G401 (cell line): ENCODE data around the gene ZNF710. TPM values are rescaled to one million over a fixed set of nuclear protein-coding genes. Genes with fewer than 3 reads are reported as not detected.

Experiments used
- DNase-seq: peaks from one replicate; pipeline ENCODE4 v3.0.0-alpha.2; 2015; ENCODE audit warnings: low spot score
- in situ Hi-C: cut with HindIII; loops from 2 replicates; pipeline ENCODE4 v1.10.0; 2016; ENCODE audit warnings: low sequenced_read_pairs, mixed read lengths
- total RNA-seq: library from RNA; depleted of rRNA; stranded (reverse); fragments of >200 nt; shearing (Covaris generic); gene quantifications from 2 replicates; pipeline ENCODE4 v1.2.3, GENCODE V29; 2014

ZNF710 gene
- total RNA-seq, 1 experiment from 2014 or later: 9.0 TPM

DNA sequence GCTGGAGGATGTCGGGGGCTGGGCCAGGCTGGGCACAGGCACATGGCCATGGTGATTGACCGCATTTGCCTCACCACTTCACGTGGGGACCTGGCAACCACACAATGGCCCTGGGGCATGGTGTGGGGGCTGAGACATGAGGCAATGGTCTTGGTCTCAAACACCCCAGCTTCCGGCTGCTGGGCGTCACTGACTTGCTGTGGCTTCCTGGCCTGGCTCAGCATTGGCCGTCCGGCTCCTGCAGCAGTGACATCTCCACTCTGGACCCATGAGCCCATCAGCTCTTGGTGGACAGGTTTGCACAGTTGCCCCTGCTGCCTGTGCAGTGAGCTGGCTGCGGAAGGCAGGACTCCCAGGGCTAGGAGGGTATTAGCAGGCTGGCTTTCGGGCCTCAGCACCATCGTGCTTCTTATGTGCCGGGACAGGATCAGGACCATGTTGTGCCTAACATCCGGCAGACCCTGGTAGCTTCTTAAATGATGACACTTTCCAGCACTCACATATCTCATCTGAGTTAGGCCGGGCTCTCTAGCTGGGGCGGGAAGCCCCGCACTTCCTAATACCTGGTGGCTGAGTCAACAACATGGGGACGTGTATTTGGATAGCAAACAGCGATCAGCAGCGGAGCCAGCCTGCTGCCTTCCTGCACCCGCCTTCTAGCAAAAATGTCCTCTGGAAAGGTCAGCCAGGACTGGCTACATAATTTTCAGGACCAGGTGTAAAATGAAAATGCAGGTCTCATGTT is 34.1 kb downstream of the ZNF710 start:
- DNase-seq: no peak
- in situ Hi-C loops: no loop called here

GRCh38 chr15:90035840-90036230 is 34.7 kb downstream of the ZNF710 start:
- in situ Hi-C loops: no loop called here
- no peak for DNase-seq

DNA sequence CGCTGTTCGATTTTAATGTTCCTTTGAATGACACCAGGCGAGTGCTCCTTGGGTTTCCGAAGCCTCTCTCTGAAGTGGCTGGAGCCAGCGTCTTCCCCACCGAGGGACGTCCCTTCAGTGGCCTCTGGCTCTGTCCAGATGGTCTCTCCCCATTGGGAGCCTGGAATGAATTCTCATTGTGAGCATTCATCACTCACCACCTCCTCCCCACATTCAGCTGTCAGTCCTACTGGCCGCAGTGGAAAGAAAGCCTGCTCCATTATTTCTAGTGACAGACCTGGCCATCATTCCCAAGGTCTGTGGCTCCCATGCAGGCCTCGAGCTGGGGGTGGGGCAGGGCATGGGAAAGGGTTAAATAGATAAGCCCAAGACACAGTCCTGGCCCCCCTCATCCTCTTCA is 35.2 kb downstream of the ZNF710 start:
- peak; percentile 35 for DNase-seq

GRCh38 chr15:90036806-90037510 is 35.8 kb downstream of the ZNF710 start:
- in situ Hi-C loops: no loop called here
- DNase-seq: no peak

More for the DNA sequence above, 35.2 kb downstream of the ZNF710 start:
- in situ Hi-C loops: no loop called here

- no peak for DNase-seq
- in situ Hi-C loops: no loop called here
Observed at GRCh38 chr15:90037511-90037860, 36.4 kb downstream of the ZNF710 start.

DNA sequence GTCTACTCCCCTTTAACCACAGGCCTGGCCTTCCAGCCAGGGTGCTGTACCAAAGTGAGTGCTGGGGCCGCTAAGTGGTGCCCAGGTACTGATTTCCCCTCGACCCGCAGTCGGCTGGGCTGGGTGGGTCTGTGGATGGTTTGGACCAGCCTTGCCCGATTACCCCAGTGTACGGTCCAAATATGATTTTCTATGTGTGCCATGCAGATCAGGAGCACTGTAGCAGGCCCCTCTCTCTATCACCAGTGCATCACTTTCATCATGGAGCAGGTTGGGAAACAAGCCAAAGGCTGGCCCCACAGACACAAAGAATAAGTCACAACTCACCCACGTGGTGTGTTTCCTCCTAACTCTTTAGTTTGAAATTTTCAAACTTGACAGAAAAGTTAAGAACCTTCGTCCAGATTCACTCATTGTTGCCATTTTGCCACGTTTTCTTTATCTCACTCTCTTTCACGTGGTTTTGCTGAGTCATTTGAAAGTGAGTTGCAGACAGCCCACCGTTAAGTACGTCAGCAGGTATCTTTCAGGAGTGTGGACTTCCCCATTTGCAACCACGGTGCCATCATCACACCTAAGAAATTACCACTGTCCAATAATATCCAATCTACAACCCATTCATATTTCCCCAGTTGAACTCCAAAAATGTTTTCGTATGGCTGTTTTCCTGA is 37.0 kb downstream of the ZNF710 start:
- in situ Hi-C loops: no loop called here
- no peak for DNase-seq

DNA sequence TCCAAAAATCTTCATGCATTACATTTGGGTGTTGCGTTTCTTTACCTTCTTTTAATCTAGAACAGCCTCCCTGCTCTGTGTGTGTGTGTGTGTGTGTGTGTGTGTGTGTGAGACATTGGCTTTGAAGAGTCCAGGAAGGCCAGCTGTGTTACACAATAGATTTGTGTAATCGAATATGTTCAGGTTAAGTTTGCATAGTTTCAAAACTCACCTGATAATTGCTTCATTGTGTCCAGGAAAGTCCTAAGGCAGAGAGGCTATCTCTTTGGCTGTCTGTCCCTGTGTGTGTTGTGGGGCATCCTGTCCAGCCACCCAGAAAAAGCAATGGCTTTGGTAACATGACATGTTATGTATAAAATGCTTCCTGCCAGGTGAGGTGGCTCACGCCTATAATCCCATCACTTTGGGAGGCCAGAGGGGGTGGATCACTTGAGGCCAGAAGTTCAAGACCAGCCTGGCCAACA is 37.5 kb downstream of the ZNF710 start:
- no peak for DNase-seq
- in situ Hi-C loops: no loop called here

DNA sequence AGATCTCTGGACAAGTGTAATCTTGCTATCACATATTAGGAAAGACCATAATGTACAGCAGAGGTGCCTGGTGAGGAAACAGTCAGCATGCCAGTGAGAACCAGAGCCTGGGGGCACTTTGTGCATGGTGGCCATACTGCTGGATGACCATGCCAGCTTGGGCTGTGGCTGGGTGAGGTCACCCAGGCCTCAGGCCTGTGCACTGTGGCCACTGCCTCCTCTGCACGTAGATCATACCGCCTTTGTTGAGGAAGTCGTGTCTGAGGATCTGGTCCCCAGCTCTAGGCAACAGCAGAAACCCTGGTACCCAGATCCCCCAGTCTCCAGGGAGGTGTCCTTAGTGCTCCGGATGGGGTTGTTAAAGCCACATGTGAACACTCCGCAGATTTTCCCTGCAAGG is 38.9 kb downstream of the ZNF710 start:
- DNase-seq: no peak
- in situ Hi-C loops: no loop called here

DNA sequence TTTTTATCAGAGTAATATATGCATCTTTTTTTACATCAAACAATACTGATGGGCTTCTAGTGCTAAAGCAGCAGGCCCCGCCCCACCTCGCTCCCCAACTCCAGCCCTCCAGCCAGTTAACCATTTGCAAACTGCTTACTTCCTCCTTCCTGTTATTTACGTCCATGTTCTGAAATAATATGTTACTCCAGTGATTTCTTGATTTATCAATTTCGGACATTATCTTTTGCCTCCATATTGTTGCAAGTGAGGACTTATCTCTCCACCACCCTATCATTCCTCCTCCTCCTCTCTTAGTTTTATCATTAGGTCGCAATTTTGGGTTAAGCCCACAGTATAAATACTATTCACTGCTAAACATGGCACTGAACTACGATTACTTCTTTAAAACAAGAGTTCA is 39.5 kb downstream of the ZNF710 start:
- in situ Hi-C loops: no loop called here
- no peak for DNase-seq

DNA sequence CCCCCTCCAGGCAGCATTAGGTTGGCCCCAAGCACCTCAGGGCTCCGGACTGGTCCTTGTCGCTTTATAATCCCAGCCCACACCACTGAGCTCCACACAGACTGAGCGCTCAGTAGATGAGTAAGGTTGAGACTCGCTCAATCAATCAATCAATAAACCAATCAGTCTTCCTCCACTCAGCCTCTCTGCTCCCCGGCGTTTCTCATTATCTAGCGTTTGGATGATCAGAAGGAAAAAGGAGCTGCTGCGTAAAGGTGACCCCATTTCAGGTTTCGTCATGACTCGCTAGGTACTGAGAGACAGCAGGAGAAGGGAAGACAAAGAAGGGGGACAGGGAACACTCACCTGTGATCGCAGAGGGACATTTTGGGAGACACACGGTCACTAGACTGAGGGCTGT is 41.2 kb downstream of the ZNF710 start:
- in situ Hi-C loops: no loop called here
- DNase-seq: no peak

GRCh38 chr15:90042766-90043529 is 41.8 kb downstream of the ZNF710 start:
- in situ Hi-C loops: no loop called here
- no peak for DNase-seq

GRCh38 chr15:90043530-90044010 is 42.4 kb downstream of the ZNF710 start:
- DNase-seq: no peak
- in situ Hi-C loops: no loop called here

DNA sequence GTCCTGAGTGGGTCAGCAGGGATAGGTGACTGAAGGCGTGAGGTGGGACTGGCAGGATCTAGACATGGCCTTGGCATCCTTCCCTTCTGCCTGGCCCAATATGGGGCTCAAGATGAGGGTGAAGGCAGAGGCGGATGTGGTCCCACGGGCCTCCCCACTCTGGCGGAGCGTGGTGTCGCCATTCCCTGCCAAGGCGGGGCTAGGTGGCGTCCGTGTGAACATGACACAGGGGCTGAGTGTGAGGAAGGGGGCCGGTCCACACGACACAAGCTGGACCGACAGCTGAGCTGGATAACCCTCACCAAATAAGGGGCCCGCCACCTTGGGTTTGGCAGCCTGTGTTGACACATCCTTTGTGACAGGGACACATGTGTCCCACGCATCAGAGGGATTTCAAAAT is 43.1 kb downstream of the ZNF710 start:
- DNase-seq: no peak
- in situ Hi-C loops: no loop called here

DNA sequence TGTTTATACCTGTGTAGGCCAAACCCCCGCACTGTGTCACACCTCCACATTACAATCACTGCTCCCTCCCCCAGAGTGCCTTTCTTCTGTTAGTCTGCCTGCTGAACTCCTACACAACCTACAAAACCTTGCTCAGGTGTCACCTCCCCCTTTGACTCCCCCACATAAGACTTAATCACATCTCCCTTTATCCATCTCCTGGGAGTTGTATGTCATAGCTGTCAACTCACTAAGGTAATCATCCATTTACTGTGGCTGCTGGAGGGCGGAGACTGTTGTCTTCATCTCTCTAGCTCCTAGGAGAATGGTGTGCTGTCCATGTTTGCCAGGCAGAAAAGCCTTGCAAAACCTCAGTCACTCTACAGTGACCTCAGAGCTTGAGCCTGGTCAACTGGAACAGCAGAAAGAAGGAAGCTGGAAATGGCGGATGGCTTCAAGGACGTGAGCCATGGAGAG is 43.8 kb downstream of the ZNF710 start:
- no peak for DNase-seq
- in situ Hi-C loops: no loop called here

DNA sequence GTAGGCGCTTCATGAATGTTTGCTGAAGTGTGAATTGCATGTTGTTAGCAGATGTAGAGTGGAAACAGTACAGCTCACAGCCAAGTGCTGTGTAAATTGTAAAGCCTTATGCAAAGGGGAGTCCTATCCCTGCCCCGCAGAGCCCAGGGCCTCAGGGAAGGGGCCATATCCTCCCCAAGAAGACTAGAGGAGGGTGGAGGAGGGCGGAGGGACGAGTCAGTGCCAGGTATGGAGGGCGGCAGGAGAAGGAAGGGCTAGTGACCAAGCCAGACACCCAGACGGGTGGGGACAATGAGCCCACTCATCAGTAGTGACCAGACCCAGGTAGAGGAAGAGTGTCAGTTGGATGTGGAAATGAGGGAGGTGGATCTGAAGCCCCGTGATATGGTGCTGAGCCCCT is 45.2 kb downstream of the ZNF710 start:
- in situ Hi-C loops: no loop called here
- no peak for DNase-seq

DNA sequence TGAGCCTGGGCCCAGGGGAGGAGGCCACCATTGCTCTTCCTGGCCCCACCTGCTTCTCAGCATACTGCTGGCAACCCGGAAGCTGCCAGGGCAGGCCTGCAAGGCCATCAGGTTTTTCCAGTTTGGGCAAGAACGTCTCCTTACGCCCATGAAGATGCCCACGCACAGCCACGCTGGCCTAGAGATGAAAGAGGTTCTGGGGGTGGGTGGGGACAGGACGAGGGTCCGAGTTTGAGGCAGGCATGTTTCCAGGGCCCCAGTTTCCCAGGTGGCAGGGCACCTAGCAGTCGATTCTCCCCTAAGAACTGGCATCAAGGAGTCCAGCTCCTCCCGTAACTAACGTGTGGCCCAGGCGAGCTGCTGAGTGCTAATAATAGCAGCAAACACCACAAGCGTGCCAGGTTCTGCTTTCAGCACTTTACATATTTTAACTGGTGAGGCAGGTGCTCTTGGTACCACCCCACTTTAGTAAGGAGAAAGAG is 45.8 kb downstream of the ZNF710 start:
- in situ Hi-C loops: no loop called here
- peak; percentile 60 for DNase-seq

GRCh38 chr15:90047956-90048575 is 46.9 kb downstream of the ZNF710 start:
- in situ Hi-C loops: no loop called here

GRCh38 chr15:90049030-90049429 is 47.9 kb downstream of the ZNF710 start:
- in situ Hi-C loops: no loop called here
- no peak for DNase-seq

More at GRCh38 chr15:90047956-90048575, 46.9 kb downstream of the ZNF710 start:
- peak; percentile 91 for DNase-seq
